Retinal pigment epithelial cell (primary cell): ENCODE results near the gene STX18.

Experiments used
- DNase-seq: peaks from one replicate; pipeline ENCODE4 v3.0.0-alpha.2; 2010; ENCODE audit warnings: low read depth
- H3K4me3 ChIP-seq: 2 replicates; pipeline ENCODE4 v1.5.1; 2011; ENCODE audit warnings: mild to moderate bottlenecking, low read length, control low read depth, moderate library complexity
- TF ChIP-seq, protein P1 (sequence below): conservative IDR thresholded peaks from 2 replicates; pipeline ENCODE4 v1.5.1; 2011; ENCODE audit warnings: low read depth, low read length, control low read depth, inconsistent platforms

The STX18 gene

DNA sequence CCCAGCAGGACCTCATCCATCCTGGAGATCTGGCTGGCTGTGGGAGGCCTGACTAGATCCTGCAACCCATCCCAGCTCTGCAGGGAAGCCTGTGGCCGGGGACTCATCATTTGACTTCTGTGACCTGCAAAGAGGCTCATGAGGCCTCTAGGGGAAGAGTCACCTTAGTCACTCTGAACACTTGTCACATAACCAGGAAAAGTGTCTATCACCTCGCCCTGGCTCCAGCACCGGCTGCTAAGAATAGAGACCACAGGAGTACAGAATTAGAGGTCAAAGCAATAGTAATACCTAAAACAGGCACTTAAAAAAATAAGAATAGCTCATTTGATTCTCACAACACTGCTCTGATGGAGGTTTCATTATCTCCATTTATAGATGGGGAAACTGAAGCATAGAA lies 158.8 kb downstream of the STX18 start:
- DNase-seq = no peak
- TF ChIP-seq, protein P1, sequence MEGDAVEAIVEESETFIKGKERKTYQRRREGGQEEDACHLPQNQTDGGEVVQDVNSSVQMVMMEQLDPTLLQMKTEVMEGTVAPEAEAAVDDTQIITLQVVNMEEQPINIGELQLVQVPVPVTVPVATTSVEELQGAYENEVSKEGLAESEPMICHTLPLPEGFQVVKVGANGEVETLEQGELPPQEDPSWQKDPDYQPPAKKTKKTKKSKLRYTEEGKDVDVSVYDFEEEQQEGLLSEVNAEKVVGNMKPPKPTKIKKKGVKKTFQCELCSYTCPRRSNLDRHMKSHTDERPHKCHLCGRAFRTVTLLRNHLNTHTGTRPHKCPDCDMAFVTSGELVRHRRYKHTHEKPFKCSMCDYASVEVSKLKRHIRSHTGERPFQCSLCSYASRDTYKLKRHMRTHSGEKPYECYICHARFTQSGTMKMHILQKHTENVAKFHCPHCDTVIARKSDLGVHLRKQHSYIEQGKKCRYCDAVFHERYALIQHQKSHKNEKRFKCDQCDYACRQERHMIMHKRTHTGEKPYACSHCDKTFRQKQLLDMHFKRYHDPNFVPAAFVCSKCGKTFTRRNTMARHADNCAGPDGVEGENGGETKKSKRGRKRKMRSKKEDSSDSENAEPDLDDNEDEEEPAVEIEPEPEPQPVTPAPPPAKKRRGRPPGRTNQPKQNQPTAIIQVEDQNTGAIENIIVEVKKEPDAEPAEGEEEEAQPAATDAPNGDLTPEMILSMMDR = no peak
- no peak overlapping the region for H3K4me3 ChIP-seq

DNA sequence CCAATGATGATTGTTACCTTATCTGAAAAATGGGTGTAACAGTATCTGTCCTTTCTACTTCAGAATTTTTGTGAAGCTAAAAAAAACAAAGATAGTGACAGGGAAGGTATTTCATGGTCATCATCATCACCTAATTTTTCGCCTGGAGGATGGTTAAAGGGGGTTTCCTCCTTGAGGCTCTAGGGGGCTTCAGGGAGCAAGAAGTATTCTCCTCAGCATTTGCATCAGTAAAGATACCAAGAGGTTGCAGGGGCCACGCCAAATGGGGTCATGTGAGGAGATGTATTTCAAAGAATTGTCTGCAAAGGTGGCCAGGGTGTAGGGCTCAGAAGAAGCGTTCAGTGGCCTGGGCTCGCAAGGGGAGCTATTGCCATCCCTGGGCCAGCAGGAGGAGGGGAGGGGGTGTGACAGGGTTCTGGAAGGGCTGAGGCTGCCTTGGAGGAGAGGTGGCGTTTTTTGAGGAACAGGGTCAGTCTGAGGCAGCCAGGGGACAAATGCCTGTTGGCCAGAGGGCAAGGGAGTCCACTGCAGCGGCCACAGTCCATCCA lies 162.2 kb downstream of the STX18 start:
- no peak for DNase-seq
- TF ChIP-seq, protein P1 = no peak
- H3K4me3 ChIP-seq = no peak overlapping the region

DNA sequence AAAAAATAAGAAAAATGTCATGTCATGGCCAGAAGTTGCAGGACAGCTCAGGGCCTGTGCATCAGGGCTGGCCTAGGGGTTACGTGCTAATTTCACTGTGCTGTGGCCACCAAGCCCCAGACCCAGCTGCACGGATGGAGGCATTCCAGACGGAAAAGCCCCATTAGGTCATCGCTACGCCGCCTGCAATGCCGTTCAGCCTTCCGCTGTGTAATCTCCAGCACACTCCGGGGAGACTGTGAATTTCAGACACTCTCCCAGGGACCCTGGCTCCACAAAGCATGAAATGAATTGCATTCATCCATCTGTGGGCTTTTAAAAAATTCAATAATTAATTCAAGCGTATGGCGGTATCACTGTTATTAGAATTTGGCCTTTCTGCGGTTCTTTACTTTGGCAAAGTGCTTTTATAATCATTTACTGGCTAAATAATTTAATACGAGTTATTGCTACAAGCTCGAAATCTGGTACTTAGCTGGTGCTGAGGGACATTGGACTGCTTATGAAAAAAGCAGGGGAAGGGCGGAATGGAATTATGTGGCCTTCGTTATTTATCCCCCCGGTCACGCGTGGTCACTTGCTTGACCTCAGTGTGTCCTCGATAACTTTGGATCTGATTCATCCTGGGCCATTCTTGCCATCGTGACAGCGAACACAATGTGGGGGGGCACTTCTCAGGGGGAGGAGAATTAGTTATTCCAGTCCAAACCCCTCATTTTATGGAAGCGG lies 164.0 kb downstream of the STX18 start:
- TF ChIP-seq, protein P1 = no peak
- DNase-seq = no peak
- no peak overlapping the region for H3K4me3 ChIP-seq

DNA sequence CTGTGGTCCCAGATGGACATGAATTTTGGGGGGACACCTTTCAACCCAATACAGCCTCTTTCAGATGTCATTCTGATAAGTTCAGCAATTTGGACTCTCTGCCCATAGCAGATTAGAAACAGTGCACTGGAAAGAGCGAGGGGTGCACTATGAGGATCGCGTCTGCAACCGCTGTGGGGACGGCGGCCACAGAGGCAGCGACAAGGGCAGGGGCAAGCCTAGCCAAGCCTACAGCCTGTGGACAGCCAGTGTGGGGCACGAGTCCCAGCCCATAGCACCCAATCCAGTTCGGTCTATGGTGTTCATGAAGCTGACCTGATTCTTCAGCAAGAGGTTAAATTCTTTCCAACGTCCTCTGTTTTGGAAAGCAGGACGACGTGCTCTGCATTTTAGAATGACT lies 164.7 kb downstream of the STX18 start:
- H3K4me3 ChIP-seq = no peak overlapping the region
- no peak for DNase-seq
- TF ChIP-seq, protein P1 = no peak

DNA sequence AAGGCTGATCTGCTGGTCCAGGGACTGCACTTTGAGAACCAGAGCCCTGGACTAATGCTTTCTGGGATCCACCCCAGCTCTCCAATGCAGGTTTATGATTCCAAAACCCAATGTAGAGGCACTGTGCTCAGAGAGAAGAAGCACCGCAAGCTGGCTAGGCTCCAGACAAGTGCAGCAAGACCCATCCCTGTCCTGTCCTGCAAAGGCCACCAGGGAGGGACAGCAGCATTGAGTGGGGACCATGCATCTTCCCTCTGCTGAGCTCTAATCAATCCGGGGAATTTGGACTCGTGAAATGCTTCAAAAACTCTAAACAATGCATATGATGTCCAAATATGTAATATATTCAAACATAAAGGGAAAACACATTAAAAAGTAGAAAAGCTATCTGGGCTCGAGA lies 165.8 kb downstream of the STX18 start:
- no peak overlapping the region for H3K4me3 ChIP-seq
- TF ChIP-seq, protein P1 = no peak
- DNase-seq = no peak

DNA sequence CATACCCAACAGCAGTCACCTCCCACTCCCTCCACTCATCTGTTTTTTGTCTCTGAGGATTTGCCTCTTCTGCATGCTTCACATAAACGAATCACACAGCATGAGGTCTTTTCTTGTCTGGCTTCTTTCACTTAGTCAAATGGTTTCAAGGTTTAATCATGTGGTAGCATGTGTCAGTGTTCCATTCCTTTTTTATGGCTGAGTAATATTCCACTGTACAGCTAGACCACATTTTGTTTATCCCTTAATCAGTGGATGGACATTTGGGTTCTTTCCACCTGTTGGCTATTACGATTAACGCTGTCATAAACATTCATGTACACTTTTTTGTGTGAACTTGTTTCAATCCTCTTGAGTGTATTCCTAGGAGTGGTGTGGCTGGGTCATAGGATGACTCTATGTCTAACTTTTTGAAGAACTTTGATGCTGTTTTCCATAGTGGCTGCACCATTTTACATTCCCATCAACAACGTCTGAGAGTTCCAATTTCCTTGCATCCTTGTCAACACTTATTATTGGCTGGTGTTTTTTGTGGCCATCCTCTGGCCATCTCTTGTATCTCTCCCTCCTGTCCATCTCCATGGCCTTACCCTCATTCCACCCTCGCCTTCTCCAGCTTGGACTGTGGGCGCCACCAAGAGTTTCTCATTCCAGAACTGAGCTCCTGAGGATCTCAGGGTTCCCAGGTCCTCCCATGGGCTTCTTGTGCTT lies 167.3 kb downstream of the STX18 start:
- DNase-seq = no peak
- H3K4me3 ChIP-seq = no peak overlapping the region
- TF ChIP-seq, protein P1 = no peak
